Mononuclear cell (primary cell): ENCODE results near the gene MALRD1. TPM values are rescaled to one million over a fixed set of nuclear protein-coding genes. Genes with fewer than 3 reads are reported as not detected.

ENCODE experiments used
- H3K27me3 ChIP-seq: 2 replicates; pipeline ENCODE4 v1.6.0; 2011; ENCODE audit warnings: low read length, control low read depth; ENCODE audit not compliant: insufficient read depth
- H3K4me1 ChIP-seq: 2 replicates; pipeline ENCODE4 v1.5.1; 2011; ENCODE audit warnings: mild to moderate bottlenecking, low read length, control low read depth; ENCODE audit not compliant: insufficient read depth
- H3K4me3 ChIP-seq: 2 replicates; pipeline ENCODE4 v1.5.1; 2011; ENCODE audit warnings: mild to moderate bottlenecking, low read length, moderate library complexity
- H3K9me3 ChIP-seq: 2 replicates; pipeline ENCODE4 v1.5.1; 2011; ENCODE audit warnings: low read depth, mild to moderate bottlenecking, control low read depth, low read length
- total RNA-seq: library from RNA; depleted of rRNA; stranded (reverse); fragments of >200 nt; gene quantifications from one replicate; pipeline ENCODE4 v1.2.3, GENCODE V29; 2012

The MALRD1 gene
- total RNA-seq, 1 donor = not detected

DNA sequence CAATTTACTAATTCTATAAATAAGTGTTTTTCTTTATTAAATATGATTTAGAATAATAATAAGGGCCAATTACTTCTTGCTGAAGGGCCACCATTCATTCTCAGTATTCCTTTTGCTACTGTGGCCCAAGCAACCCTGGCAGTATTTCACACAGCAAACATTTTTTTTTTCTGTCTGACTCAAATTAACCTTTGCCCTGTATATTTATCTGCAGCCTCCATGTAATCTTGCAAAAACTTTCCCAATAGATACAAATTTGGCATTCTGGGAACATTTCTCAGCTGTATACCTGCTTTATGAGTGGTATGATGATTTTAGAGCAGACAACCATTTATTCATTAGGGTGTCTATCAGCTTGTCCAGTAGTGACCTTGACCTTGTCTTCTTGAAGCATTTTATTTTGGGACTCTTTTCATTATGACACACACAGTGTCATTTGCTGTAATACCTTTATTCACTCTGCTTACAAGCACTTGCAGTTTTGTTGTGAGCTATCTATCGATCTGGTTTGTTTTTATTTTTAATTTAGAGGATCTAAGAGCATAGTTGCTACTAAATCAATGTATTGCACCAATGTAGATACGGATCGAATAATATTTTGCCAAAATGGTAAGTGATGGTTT lies 607.9 kb downstream of the MALRD1 start:
- Histone ChIP-seq H3K4me3 (no peak overlapping the region), H3K9me3 (no peaks in the 10 kb centered on the region), H3K4me1 (no peaks in the 10 kb centered on the region), H3K27me3 (no peaks in the 10 kb centered on the region)

DNA sequence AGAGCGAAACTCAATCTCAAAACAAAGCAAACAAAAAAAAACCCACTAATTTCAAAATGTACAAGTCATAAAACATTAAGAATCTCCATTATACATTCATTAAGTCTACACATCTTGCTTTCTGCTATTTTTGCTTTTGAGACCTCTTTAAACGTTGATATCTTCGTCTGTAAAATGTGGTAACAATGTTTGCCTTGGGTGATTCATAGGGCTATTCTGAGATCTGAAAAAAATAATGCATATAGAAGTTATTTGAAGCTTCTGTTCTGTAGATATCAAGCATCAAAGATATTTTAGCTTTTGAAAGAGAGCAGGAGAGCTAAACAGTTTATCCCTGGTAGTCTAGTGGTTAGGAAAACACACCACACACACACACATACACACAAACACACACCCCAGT lies 609.5 kb downstream of the MALRD1 start:
- H3K4me1 ChIP-seq = no peaks in the 10 kb centered on the region
- no peak overlapping the region for H3K4me3 ChIP-seq
- no peaks in the 10 kb centered on the region for H3K9me3 ChIP-seq

DNA sequence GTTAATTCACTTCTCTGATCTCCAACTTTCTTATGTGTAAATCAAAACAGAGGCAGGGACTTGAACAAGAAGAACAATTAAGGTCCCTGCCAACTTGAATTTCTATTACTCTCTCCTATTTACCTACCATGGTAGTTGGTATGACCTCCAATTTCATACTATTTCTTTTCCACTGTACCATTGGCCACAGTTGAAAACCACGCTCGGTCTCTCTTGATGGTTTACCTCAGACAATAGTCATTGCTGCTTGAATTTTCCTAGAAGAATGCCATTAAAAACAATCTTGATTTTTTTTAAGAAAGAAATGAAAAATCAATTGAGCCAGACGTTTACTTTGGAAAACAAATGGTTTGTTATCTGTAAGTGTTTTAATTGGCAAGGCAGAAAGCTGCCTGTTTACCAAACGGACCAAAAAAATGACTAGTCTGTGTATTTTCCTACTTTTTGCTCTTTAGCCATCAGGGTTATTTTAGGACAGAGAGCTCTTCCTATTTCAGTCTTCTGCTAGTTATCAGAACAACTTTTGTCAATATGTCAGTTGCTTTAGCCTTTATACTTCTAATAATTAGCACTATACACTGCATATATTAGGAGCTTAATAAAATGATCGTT lies 610.1 kb downstream of the MALRD1 start:
- Histone ChIP-seq H3K9me3 (no peaks in the 10 kb centered on the region), H3K4me3 (no peak overlapping the region), H3K4me1 (peaks cover 4% of the 10 kb centered on the region), H3K27me3 (no peaks in the 10 kb centered on the region)

More for the DNA sequence above, 609.5 kb downstream of the MALRD1 start:
- H3K27me3 ChIP-seq = no peaks in the 10 kb centered on the region

DNA sequence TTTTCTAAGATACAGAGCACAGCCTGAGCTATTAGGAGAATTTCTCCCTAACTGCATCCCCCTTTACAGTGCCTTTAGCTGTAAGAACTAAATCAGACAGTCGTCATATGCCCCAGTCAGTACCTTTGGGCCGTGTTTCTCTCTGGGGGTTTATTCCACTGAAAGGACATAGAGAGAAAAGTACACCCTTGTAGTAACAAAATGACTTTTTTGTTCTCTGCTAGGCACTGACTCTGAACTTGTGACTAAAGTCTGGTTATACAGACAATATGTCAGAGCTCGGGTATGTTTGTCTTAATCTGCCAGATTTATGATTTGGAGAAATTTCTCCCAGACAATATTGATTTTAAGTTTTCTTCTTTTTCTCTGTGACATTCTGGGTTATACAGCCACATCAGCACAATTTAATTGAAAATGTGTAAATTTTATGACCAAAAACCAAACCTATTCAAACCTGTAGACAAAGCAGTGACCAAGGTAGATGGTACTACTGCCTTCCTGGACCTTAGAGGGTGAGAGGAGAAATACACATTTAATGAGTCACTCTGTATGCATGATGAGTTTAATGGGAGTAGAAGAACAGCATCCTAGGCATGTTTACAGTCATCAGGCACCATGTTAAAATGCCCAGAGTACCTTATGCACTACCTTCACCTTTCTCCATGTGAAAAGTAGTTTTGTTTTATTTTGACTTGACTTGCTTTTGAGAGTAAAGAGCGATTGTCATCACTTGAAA lies 611.5 kb downstream of the MALRD1 start:
- H3K27me3 ChIP-seq = no peaks in the 10 kb centered on the region
- no peaks in the 10 kb centered on the region for H3K9me3 ChIP-seq
- H3K4me3 ChIP-seq = no peak overlapping the region
- H3K4me1 ChIP-seq = peaks cover 6% of the 10 kb centered on the region

DNA sequence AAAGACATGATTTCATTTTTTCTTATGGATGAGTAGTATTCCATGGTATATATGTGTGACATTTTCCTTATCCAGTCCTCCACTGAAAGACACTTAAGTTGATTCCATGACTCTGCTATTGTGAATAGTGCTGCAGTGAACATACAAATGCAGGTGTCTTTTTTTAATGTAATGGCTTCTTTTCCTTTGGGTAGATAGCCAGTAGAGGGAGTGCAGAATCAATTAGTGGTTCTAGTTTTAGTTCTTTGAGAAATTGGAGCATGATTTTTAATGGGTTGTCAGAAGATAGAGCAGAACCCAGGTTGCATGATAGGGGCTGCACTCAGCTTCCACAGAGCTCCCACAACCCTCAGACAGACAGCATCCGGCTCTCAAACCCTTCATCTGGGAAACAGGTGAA lies 614.7 kb downstream of the MALRD1 start:
- Histone ChIP-seq H3K9me3 (no peaks in the 10 kb centered on the region), H3K4me3 (no peak overlapping the region), H3K27me3 (no peaks in the 10 kb centered on the region), H3K4me1 (peaks cover 6% of the 10 kb centered on the region)

DNA sequence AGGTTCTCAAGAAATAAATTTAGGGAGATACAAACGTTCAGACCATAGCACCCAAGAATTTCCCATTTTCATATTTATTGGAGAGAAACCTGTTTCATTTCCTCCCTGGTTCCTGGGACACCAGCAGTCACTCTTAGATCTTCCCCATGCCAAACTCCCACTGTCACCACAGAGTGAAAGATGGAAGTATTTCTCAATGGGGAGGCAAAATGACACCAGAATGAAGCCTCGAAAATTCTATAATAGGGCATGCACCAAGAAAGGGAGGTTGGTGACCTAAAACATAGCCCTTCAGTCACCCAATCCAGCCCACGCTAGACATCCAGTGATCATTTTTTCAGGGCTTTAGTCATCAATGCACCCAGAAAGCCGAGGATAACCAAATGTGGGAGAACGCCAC lies 619.5 kb downstream of the MALRD1 start:
- Histone ChIP-seq H3K9me3 (no peaks in the 10 kb centered on the region), H3K27me3 (no peaks in the 10 kb centered on the region), H3K4me1 (peaks cover 6% of the 10 kb centered on the region)

DNA sequence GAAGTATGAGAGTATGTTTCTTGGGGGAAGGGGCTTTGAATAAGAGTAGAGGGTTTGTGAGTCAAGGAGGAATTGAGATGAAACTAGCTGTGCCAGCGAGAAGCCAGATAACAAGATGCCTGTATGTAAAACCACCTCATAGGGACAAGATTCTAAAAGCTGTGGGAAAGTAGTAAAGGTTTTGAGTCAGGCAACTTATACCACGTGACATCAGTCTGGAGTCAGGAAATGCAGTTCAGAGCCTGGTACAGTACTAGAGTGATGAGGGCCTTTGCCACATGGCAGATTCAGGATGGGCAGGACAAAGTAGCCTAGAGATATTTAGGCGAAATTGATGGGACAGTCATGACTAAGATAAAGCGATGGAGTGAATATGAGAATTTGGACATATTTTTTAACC lies 627.5 kb downstream of the MALRD1 start:
- peaks cover 9% of the 10 kb centered on the region for H3K4me1 ChIP-seq
- no peaks in the 10 kb centered on the region for H3K9me3 ChIP-seq
- no peak overlapping the region for H3K4me3 ChIP-seq
- H3K27me3 ChIP-seq = no peaks in the 10 kb centered on the region

More for the DNA sequence above, 619.5 kb downstream of the MALRD1 start:
- H3K4me3 ChIP-seq = no peak overlapping the region

DNA sequence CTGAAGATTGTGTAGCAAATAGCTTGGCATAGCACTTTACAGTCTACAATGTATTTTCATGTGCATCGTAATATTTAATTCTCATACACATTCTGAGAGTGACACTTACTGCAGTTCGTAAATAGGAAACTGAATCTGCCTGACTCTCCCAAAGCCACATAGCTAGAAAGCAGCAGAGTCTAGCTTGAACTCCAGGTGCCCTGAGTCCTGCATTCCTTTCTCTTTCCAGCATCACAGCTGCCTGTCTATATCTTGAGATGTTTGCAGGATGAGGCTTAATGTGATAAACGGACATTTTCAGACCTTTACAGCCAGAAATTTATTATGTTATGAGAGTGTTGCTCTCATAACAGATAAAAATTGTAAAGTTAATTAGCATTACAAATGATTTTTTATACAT lies 634.8 kb downstream of the MALRD1 start:
- Histone ChIP-seq H3K27me3 (no peaks in the 10 kb centered on the region), H3K4me3 (no peak overlapping the region), H3K4me1 (no peaks in the 10 kb centered on the region), H3K9me3 (no peaks in the 10 kb centered on the region)

DNA sequence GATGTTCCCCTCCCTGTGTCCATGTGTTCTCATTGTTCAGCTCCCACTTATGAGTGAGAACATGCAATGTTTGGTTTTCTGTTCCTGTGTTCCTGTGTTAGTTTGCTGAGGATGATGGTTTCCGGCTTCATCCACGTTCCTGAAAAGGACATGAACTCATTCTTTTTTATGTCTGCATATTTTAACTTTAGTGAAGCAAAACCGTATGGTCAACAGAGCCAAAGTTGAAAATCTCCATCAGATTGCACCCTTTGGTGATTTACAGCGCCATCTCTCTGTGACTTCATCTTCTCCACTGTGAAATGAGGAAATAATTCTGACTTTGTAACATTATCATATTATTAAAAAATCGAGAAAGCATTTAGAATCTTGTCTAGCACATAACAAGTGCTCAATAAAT lies 635.4 kb downstream of the MALRD1 start:
- Histone ChIP-seq H3K4me3 (no peak overlapping the region), H3K4me1 (no peaks in the 10 kb centered on the region), H3K27me3 (no peaks in the 10 kb centered on the region), H3K9me3 (no peaks in the 10 kb centered on the region)

DNA sequence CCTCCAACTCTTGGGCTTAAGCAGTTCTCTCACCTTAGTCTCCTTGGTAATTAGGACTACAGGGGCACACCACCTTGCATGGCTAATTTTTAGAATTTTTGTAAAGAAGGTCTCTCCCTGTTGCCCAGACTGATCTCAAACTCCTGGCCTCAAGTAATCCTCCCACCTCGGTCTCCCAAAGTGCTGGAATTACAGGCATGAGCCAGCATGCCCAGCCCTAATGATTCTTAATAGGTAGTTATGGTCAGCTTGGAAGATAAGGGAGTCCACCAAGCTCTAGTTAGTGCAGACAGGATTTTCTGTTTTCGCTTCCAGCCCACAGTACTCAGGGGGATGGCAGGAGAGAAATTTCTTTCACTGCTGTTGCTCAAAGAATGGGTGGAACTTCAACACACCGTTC lies 639.7 kb downstream of the MALRD1 start:
- no peaks in the 10 kb centered on the region for H3K4me1 ChIP-seq
- no peaks in the 10 kb centered on the region for H3K9me3 ChIP-seq
- no peak overlapping the region for H3K4me3 ChIP-seq
- H3K27me3 ChIP-seq = no peaks in the 10 kb centered on the region

DNA sequence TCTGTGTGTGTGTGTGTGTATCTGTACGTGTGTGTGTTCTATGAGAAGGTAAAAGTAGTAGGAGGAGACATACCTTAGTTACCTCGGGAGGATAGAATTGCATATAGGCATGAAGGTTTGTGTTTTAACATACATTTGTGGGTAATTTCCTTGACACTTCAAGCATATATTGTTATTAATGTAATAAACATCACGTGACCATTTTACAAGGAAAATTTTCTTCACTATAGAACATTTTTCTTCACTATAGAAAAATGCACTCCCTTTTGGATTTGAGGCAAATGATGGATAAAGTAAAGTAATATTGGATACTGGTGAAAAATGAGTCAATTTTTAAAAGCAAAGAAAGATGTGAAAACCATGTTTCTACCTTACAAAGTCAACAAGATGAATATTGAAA lies 640.6 kb downstream of the MALRD1 start:
- no peak overlapping the region for H3K4me3 ChIP-seq
- no peaks in the 10 kb centered on the region for H3K27me3 ChIP-seq
- no peaks in the 10 kb centered on the region for H3K9me3 ChIP-seq
- no peaks in the 10 kb centered on the region for H3K4me1 ChIP-seq

DNA sequence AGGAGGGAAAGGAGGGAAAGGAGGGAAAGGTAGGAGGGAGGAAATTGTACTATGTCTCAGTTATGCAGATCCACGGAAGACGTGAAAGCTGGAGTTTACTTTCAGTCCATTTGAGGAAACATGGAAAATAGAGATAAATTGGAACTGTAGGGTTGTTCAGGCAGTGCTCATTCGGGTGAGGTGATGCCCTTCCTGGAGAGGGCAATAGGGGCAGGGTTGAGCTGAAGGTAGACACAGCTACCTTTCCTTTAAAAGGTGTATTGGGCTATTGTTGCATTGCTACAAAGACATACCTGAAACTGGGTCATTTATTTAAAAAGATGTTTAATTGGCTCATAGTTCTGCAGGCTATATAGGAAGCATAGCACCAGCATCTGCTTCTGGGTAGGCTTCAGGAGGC lies 650.7 kb downstream of the MALRD1 start:
- Histone ChIP-seq H3K9me3 (no peaks in the 10 kb centered on the region), H3K4me1 (no peaks in the 10 kb centered on the region), H3K27me3 (no peaks in the 10 kb centered on the region), H3K4me3 (no peak overlapping the region)

DNA sequence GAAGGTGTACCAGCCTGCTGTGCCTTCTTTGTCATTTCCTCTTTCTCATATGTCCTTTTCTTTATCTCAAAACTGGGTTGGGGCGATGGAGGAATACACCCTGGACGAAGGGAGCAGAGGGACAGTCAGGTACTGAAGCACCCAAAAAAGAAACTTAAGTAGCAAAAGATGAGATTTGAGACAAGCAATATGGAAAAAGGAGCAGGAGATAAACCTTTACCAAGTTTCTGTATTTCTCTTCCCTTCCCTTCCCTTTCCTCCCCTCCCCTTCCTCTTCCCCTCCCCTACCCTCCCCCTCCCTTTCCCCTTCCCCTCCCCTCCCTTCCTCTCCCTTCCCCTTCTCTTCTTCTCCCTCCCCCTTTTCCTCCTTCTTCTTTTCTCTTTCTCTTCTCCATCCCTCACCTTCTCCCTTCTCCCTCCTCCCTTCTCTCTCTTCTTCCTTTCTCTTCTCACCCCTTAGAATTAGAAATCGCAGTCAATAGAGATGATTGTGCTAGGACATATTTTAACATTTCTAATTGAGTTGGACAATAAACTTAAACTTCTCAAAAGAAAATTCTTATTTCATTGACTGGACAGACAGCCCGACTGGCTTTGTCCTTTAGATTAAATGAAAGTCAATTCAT lies 652.9 kb downstream of the MALRD1 start:
- H3K4me1 ChIP-seq = no peaks in the 10 kb centered on the region
- H3K4me3 ChIP-seq = no peak overlapping the region
- H3K9me3 ChIP-seq = no peaks in the 10 kb centered on the region
- H3K27me3 ChIP-seq = no peaks in the 10 kb centered on the region

DNA sequence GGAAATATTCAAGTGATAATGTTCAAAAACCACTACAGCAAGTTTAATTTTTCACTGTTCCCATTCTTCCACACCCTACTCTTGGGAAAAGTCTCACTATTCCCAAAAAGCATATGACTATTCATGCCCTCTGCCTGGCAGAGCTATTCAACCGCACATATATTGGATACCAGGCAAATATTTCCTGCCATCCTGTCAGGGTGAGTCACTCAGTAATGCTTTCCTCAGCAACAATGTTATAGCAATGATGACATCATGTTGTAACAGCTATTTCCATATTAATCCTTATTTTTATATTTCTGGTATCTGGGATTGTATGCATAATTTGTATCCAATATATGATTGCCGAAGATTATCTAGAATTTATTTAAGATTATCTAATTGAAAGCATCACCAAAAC lies 653.6 kb downstream of the MALRD1 start:
- H3K27me3 ChIP-seq = no peaks in the 10 kb centered on the region
- no peak overlapping the region for H3K4me3 ChIP-seq
- H3K4me1 ChIP-seq = no peaks in the 10 kb centered on the region
- no peaks in the 10 kb centered on the region for H3K9me3 ChIP-seq

DNA sequence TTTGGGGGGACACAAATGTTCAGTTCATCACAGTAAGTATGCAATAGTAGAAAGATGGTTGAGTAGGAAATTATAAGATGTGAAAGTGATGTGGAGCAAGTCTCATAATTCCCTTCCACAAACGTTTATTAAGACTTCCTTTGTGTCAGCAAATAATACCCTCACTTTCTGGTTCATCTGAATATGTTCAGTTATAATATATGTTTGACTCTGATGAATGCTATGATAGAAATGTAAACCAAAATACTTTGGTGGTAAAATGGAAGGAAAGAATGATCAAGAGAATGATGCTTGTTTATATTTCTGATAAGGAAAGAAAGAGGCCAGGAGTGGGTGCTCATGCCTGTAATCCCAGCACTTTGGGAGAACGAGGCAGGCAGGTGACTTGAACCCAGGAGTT lies 655.9 kb downstream of the MALRD1 start:
- Histone ChIP-seq H3K4me3 (no peak overlapping the region), H3K9me3 (no peaks in the 10 kb centered on the region), H3K27me3 (no peaks in the 10 kb centered on the region), H3K4me1 (no peaks in the 10 kb centered on the region)
